OCI-LY3 (cell line): ENCODE measurements around the gene OR2T1.
"Not testable (repeated sequence)": the region's sequence is repeated elsewhere in the genome, so short reads cannot be mapped to it uniquely, and the experiment has no call there.

Experiments used
- EZH2phosphoT487 ChIP-seq: fragments of 200-600 bp; shearing (Covaris generic); IDR thresholded peaks from 2 replicates; pipeline ENCODE4 v1.6.1; 2018; ENCODE audit warnings: antibody characterized with exemption, mixed run types, low read depth
- TF ChIP-seq, protein P1 (sequence below): fragments of 200-600, 300-600 bp; sonication (generic); IDR thresholded peaks from 2 replicates; pipeline ENCODE4 v1.5.1; 2014; ENCODE audit warnings: antibody characterized with exemption, low read length, low read depth

- TF ChIP-seq, protein P1, sequence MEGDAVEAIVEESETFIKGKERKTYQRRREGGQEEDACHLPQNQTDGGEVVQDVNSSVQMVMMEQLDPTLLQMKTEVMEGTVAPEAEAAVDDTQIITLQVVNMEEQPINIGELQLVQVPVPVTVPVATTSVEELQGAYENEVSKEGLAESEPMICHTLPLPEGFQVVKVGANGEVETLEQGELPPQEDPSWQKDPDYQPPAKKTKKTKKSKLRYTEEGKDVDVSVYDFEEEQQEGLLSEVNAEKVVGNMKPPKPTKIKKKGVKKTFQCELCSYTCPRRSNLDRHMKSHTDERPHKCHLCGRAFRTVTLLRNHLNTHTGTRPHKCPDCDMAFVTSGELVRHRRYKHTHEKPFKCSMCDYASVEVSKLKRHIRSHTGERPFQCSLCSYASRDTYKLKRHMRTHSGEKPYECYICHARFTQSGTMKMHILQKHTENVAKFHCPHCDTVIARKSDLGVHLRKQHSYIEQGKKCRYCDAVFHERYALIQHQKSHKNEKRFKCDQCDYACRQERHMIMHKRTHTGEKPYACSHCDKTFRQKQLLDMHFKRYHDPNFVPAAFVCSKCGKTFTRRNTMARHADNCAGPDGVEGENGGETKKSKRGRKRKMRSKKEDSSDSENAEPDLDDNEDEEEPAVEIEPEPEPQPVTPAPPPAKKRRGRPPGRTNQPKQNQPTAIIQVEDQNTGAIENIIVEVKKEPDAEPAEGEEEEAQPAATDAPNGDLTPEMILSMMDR = not testable (repeated sequence)
- not testable (repeated sequence) for TF ChIP-seq EZH2phosphoT487
Observed at GRCh38 chr1:248428192-248428533, 25.3 kb downstream of the OR2T1 start.
